K562 (cell line): Measurements from ENCODE around the gene LYRM7. TPM values are rescaled to one million over a fixed set of nuclear protein-coding genes. Genes with fewer than 3 reads are reported as not detected.

Source experiments
- ATF7 ChIP-seq: fragments of 450-650 bp; IDR thresholded peaks from 2 replicates; pipeline ENCODE4 v1.7.1; 2014; ENCODE audit warnings: mild to moderate bottlenecking, moderate library complexity
- CBFA2T3 ChIP-seq: fragments of 450-650 bp; IDR thresholded peaks from 2 replicates; pipeline ENCODE4 v1.6.1; 2017
- E2F4 ChIP-seq: sonication (generic); formaldehyde crosslinking; IDR thresholded peaks from 2 replicates; pipeline ENCODE4 v1.8.0; 2022; ENCODE audit warnings: mild to moderate bottlenecking, low read depth, missing genetic modification reagents
- EP400 ChIP-seq: fragments of 450-650 bp; IDR thresholded peaks from 2 replicates; pipeline ENCODE4 v1.6.1; 2017; ENCODE audit warnings: antibody characterized with exemption, mild to moderate bottlenecking, moderate library complexity
- JUND ChIP-seq, 2 experiments: IDR thresholded peaks; 2 replicates in 1 of 2; 3 replicates in 1 of 2; pipeline ENCODE4 v1.6.1; 2011; ENCODE audit warnings: borderline replicate concordance in 2 of 2, low read depth in 2 of 2, low read length in 2 of 2, improper control_type of control experiment in 1 of 2, missing biosample characterization in 1 of 2, missing genetic modification characterization in 1 of 2, missing genetic modification reagents in 1 of 2
- KLF10 ChIP-seq: fragments of 250-450 bp; sonication (Bioruptor Pico); IDR thresholded peaks from 2 replicates; pipeline ENCODE4 v1.6.1; 2021; ENCODE audit warnings: matching md5 sums
- MAZ ChIP-seq, 2 experiments: fragments of 450-650 bp in 1 of 2; sonication (generic) in 1 of 2; formaldehyde crosslinking; IDR thresholded peaks in 1 of 2; conservative IDR thresholded peaks in 1 of 2; 2 replicates each; pipeline versions ENCODE4 v1.4.0 to v1.5.0; 2020; ENCODE audit warnings: mild to moderate bottlenecking in 1 of 2, missing genetic modification reagents in 1 of 2
- MLLT1 ChIP-seq, 2 experiments: fragments of 450-650 bp; IDR thresholded peaks; 2 replicates each; pipeline ENCODE4 v1.6.1; 2016
- NRF1 ChIP-seq, 2 experiments: fragments of 450-650 bp; IDR thresholded peaks in 1 of 2; conservative IDR thresholded peaks in 1 of 2; 2 replicates each; pipeline ENCODE4 v1.6.1; 2014; ENCODE audit warnings: mild to moderate bottlenecking in 2 of 2
- POLR2B ChIP-seq: fragments of 450-650 bp; IDR thresholded peaks from 2 replicates; pipeline ENCODE4 v1.6.1; 2018; ENCODE audit warnings: low read depth; ENCODE audit not compliant: partially characterized antibody
- POU5F1 ChIP-seq: fragments of 150-350 bp; IDR thresholded peaks from 2 replicates; pipeline ENCODE4 v1.6.1; 2014; ENCODE audit warnings: borderline replicate concordance, low read length, low read depth, mild to moderate bottlenecking; ENCODE audit not compliant: partially characterized antibody
- RBFOX2 ChIP-seq: fragments of 200-400 bp; formaldehyde crosslinking; IDR thresholded peaks from 2 replicates; pipeline ENCODE4 v1.6.1; 2017; ENCODE audit warnings: low read depth, mild to moderate bottlenecking, low read length, moderate library complexity
- RNF2 ChIP-seq: sonication (generic); IDR thresholded peaks from 2 replicates; pipeline ENCODE4 v1.6.1; 2016
- SAFB2 ChIP-seq: fragments of 200-400 bp; formaldehyde crosslinking; IDR thresholded peaks from 2 replicates; pipeline ENCODE4 v1.6.1; 2018; ENCODE audit warnings: borderline replicate concordance, low read length, low read depth, moderate library complexity; ENCODE audit not compliant: severe bottlenecking
- SMARCB1 ChIP-seq: IDR thresholded peaks from 2 replicates; pipeline ENCODE4 v1.6.1; 2011; ENCODE audit warnings: improper control_type of control experiment, low read depth; ENCODE audit not compliant: insufficient read length
- ZNF316 ChIP-seq: fragments of 450-650 bp; IDR thresholded peaks from 2 replicates; pipeline ENCODE4 v1.6.1; 2016
- polyA plus RNA-seq, 8 experiments: library from polyadenylated mRNA; depleted of rRNA in 4 of 8; stranded (reverse) in 5 of 8; unstranded in 3 of 8; fragments of >200 nt; fragmentation: Nextera tagmentation in 2 of 8; fragmentation: Illumina TruSeq in 1 of 8; extraction: Ambion mirVana in 2 of 8; extraction: Trizol in 1 of 8; gene quantifications; 2 replicates each; pipeline versions ENCODE4 v1.2.1 to v1.2.3, GENCODE V29; 2011 to 2014; ENCODE audit warnings: inconsistent platforms in 1 of 8, missing spikeins in 1 of 8
- total RNA-seq, 7 experiments: library from RNA; depleted of rRNA in 6 of 7; stranded (reverse); fragments of >200 nt in 6 of 7; fragmentation: Illumina TruSeq in 2 of 7; extraction: Trizol in 2 of 7; gene quantifications; 2 replicates each; pipeline versions ENCODE4 v1.2.1 to v1.2.3, GENCODE V29; 2011 to 2021; ENCODE audit warnings: low replicate concordance in 1 of 7
- TF ChIP-seq, protein P1 (sequence below), 2 experiments: IDR thresholded peaks; 2 replicates each; pipeline ENCODE4 v1.6.1; 2011; ENCODE audit warnings: borderline replicate concordance in 1 of 2, control low read depth in 1 of 2, low read depth in 1 of 2, low read length in 1 of 2, mild to moderate bottlenecking in 1 of 2, mixed read lengths in 1 of 2, moderate library complexity in 1 of 2; ENCODE audit not compliant: insufficient read depth in 1 of 2, insufficient read length in 1 of 2, poor library complexity in 1 of 2, severe bottlenecking in 1 of 2; ENCODE audit errors: extremely low read depth in 1 of 2

The LYRM7 gene
- total and polyA plus RNA-seq, 9 of the 15 experiments (the other 6 are each of a cell fraction or from before 2014, with no cell fraction given) = 16.2 to 70.1 (median 33.3) TPM

GRCh38 chr5:131165119-131165727 lies 5.5 kb upstream of the LYRM7 start, which contains the start of gene HINT1 (continued):
- TF ChIP-seq, protein P1, sequence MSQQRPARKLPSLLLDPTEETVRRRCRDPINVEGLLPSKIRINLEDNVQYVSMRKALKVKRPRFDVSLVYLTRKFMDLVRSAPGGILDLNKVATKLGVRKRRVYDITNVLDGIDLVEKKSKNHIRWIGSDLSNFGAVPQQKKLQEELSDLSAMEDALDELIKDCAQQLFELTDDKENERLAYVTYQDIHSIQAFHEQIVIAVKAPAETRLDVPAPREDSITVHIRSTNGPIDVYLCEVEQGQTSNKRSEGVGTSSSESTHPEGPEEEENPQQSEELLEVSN (IDR thresholded peaks at IDR 0.05; ENCODE audit: borderline replicate concordance in 1 of 2, extremely low read depth in 1 of 2, insufficient read depth in 1 of 2, insufficient read length in 1 of 2, low read depth in 1 of 2, low read length in 1 of 2, poor library complexity in 1 of 2, severe bottlenecking in 1 of 2) = peak; percentile 36 to 77
- TF ChIP-seq CBFA2T3 (peak; percentile 16; the same call in 1 of the 2 replicates), POLR2B (peak; percentile 95), MAZ (CRISPR knock-in tag; conservative IDR thresholded peaks at IDR 0.05 in 1 of 2, IDR thresholded peaks at IDR 0.05 in 1 of 2) (peak in 1 of 2 experiments; percentile 68; a peak in 3 of 4 replicates), SAFB2 (no peak), ATF7 (peak; percentile 45; the same call in 1 of the 2 replicates), RNF2 (peak; percentile 33; the same call in 1 of the 2 replicates), NRF1 (conservative IDR thresholded peaks at IDR 0.05 in 1 of 2, IDR thresholded peaks at IDR 0.05 in 1 of 2) (peak; percentile 99), SMARCB1 (no peak), KLF10 (no peak), E2F4 (peak; percentile 50; the same call in 1 of the 2 replicates), EP400 (peak; percentile 75; the same call in 1 of the 2 replicates), MLLT1 (IDR thresholded peaks at IDR 0.05) (0 out of 4 replicates have a peak, but pooled peaks of 1 of the 2 experiments have one; percentile 41), JUND (IDR thresholded peaks at IDR 0.05; ENCODE audit: borderline replicate concordance, low read depth, low read length) (peak; percentile 14; the same call in 1 of the 2 replicates), JUND (tag; IDR thresholded peaks at IDR 0.05; ENCODE audit: borderline replicate concordance, low read depth, low read length) (no peak; the same call in 2 of the 3 replicates), ZNF316 (peak; percentile 43), POU5F1 (peak; percentile 75), RBFOX2 (peak; percentile 86)
